Muscle of leg (tissue), 11 donors: ENCODE measurements around the gene CAMKK2. TPM values are rescaled to one million over a fixed set of nuclear protein-coding genes. Genes with fewer than 3 reads are reported as not detected.
A peak's percentile ranks its signal among the peaks of the same experiment; 100 is the strongest.
"Not testable (repeated sequence)": the region's sequence is repeated elsewhere in the genome, so short reads cannot be mapped to it uniquely, and the experiment has no call there.

Source experiments
- DNase-seq: peaks from one replicate; pipeline ENCODE4 v3.0.0; 2013
- H3K27ac ChIP-seq: one replicate; pipeline ENCODE4 v1.5.1; 2013; ENCODE audit warnings: mild to moderate bottlenecking, low read length, control low read depth
- H3K27me3 ChIP-seq: one replicate; pipeline ENCODE4 v1.6.1; 2013; ENCODE audit warnings: low read length; ENCODE audit not compliant: control insufficient read depth, insufficient read depth
- H3K36me3 ChIP-seq: one replicate; pipeline ENCODE4 v1.6.1; 2013; ENCODE audit warnings: low read length; ENCODE audit not compliant: control insufficient read depth, insufficient read depth
- H3K4me1 ChIP-seq: one replicate; pipeline ENCODE4 v1.6.1; 2013; ENCODE audit warnings: low read length; ENCODE audit not compliant: control insufficient read depth, insufficient read depth
- H3K4me3 ChIP-seq: one replicate; pipeline ENCODE4 v1.5.1; 2013; ENCODE audit warnings: low read length, control low read depth
- H3K9me3 ChIP-seq: replicated peaks from 2 replicates; pipeline ENCODE4 v1.6.1; 2013; ENCODE audit warnings: low read depth, low read length; ENCODE audit not compliant: control insufficient read depth
- WGBS: methylation state at CpG from one replicate; pipeline ENCODE4 v1.1.5; 2013; ENCODE audit warnings: missing lambda C conversion rate; ENCODE audit not compliant: insufficient coverage; 5-methylcytosine and 5-hydroxymethylcytosine counted together
- polyA plus RNA-seq, 8 donors: library from polyadenylated mRNA; unstranded; fragments of 120-200 nt; gene quantifications; one replicate each; pipeline versions ENCODE4 v1.2.1 to v1.2.3, GENCODE V29; 2013; ENCODE audit warnings: inconsistent platforms in 1 of 8, low replicate concordance in 1 of 8; ENCODE audit not compliant: insufficient read length in 8 of 8, insufficient read depth in 1 of 8
- total RNA-seq: library from RNA; stranded (reverse); fragments of 120-200 nt; gene quantifications from one replicate; pipeline ENCODE4 v1.2.4, GENCODE V29; 2013

CAMKK2 gene
- total and polyA plus RNA-seq, 9 donors: 12.1 to 29.5 (median 23.2) TPM

GRCh38 chr12:121238604-121239350 lies 57.7 kb downstream of the CAMKK2 start:
- no peak overlapping the region for H3K27ac ChIP-seq
- no peaks in the 10 kb centered on the region for H3K27me3 ChIP-seq
- H3K4me3 ChIP-seq: no peak overlapping the region
- peaks cover 30% of the 10 kb centered on the region for H3K4me1 ChIP-seq
- DNase-seq: peak; percentile 22
- H3K36me3 ChIP-seq: peaks cover 34% of the 10 kb centered on the region
- H3K9me3 ChIP-seq: no peaks in the 10 kb centered on the region
- 47% methylated on average over 5 of the region's 7 CpGs for WGBS

DNA sequence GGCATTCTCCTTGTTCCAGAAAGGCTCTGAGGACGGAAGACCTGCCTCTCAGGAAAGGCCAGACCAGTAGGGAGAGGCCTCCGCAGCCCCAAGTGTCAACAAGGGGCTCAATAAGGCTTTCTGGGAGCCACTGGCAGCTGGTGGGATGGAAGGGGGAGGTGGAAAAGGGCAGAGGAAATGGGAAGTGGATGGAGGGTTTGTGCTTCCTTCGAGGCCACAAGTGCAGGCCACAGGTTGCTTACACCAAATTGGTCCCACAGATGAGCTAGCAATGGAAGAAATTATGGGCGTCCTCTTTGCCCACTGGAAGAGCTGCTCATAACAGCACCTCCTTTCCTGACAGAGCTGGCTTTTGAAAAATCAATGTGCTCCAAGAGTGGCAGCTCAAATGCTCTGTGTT lies 58.4 kb downstream of the CAMKK2 start:
- Histone ChIP-seq H3K4me3 (no peak overlapping the region), H3K27me3 (no peaks in the 10 kb centered on the region), H3K9me3 (no peaks in the 10 kb centered on the region), H3K36me3 (peaks cover 34% of the 10 kb centered on the region), H3K4me1 (peaks cover 30% of the 10 kb centered on the region), H3K27ac (no peak overlapping the region)
- WGBS: 94% methylated on average over 4 of the region's 4 CpGs
- DNase-seq: no peak

- Histone ChIP-seq H3K36me3 (peaks cover 38% of the 10 kb centered on the region), H3K4me3 (no peak overlapping the region), H3K4me1 (peaks cover 30% of the 10 kb centered on the region), H3K27me3 (no peaks in the 10 kb centered on the region), H3K9me3 (no peaks in the 10 kb centered on the region), H3K27ac (no peak overlapping the region)
- 82% methylated on average over 5 of the region's 8 CpGs for WGBS
- no peak for DNase-seq
Observed at GRCh38 chr12:121237415-121237814, 59.1 kb downstream of the CAMKK2 start.

GRCh38 chr12:121236776-121237175 lies 59.7 kb downstream of the CAMKK2 start:
- H3K27ac ChIP-seq: no peak overlapping the region
- peaks cover 30% of the 10 kb centered on the region for H3K4me1 ChIP-seq
- WGBS: 66% methylated on average over 7 of the region's 9 CpGs
- peaks cover 38% of the 10 kb centered on the region for H3K36me3 ChIP-seq
- no peaks in the 10 kb centered on the region for H3K27me3 ChIP-seq
- no peaks in the 10 kb centered on the region for H3K9me3 ChIP-seq
- DNase-seq: no peak
- H3K4me3 ChIP-seq: no peak overlapping the region

- Histone ChIP-seq H3K36me3 (peaks cover 44% of the 10 kb centered on the region), H3K4me1 (peaks cover 5% of the 10 kb centered on the region), H3K27ac (no peak overlapping the region), H3K9me3 (no peaks in the 10 kb centered on the region), H3K4me3 (no peak overlapping the region), H3K27me3 (no peaks in the 10 kb centered on the region)
- 76% methylated on average over 11 of the region's 11 CpGs for WGBS
- no peak for DNase-seq
Observed at GRCh38 chr12:121233628-121234020, 62.9 kb downstream of the CAMKK2 start.

DNA sequence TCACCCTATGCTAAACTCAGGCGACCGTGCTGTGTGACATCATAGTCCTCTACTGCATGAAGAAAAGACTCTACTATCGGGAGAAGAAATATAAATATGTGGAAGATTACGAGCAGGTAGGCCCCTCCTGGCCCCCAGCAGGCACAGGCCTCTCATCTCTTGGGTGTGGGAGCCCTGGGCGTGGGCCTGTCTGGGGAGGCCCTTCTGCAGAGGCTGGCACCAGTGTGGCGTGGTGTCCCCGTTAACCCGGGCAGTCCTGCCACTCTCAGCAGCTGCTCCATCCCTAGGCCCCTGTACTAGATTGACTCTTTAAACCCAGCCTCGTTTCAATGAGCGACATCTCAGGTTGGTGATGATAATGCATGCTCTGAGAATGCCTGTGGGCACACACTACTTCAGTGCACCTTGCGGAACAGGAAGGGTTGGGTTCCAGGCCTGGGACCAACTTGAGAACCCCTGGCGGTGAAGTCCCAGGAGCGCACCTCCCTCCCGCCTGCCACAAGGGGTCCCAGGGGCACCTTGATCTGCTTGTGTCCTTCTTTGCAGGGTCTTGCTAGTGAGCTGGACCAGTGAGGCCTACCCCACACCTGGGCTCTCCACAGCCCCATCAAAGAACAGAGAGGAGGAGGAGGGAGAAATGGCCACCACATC lies 63.4 kb downstream of the CAMKK2 start:
- H3K27me3 ChIP-seq: no peaks in the 10 kb centered on the region
- no peak for DNase-seq
- 90% methylated on average over 6 of the region's 14 CpGs for WGBS
- no peak overlapping the region for H3K4me3 ChIP-seq
- no peaks in the 10 kb centered on the region for H3K9me3 ChIP-seq
- peaks cover 41% of the 10 kb centered on the region for H3K36me3 ChIP-seq
- H3K27ac ChIP-seq: no peak overlapping the region
- H3K4me1 ChIP-seq: no peaks in the 10 kb centered on the region

DNA sequence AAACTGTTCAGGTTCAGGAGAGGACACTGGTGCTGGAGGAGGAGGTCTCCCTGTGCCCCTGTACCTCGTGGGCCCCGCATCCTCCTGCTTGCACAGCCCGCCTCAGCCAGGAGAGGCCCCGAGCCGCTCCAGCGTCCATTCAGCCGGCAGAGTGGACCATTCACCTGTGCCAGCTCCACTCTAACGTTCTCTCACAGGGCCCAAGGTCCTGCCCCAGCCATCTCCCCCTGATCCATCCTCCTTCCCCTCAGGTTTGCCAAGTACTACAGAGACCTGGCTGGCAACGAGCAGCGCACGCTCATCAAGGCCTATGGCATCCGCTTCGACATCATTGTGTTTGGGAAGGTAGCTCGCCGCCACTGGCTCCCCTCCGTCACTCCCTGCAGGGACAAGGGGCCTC lies 64.3 kb downstream of the CAMKK2 start:
- H3K9me3 ChIP-seq: no peaks in the 10 kb centered on the region
- no peak overlapping the region for H3K4me3 ChIP-seq
- no peak overlapping the region for H3K27ac ChIP-seq
- 85% methylated on average over 16 of the region's 16 CpGs for WGBS
- no peaks in the 10 kb centered on the region for H3K4me1 ChIP-seq
- peaks cover 40% of the 10 kb centered on the region for H3K36me3 ChIP-seq
- H3K27me3 ChIP-seq: no peaks in the 10 kb centered on the region
- no peak for DNase-seq

DNA sequence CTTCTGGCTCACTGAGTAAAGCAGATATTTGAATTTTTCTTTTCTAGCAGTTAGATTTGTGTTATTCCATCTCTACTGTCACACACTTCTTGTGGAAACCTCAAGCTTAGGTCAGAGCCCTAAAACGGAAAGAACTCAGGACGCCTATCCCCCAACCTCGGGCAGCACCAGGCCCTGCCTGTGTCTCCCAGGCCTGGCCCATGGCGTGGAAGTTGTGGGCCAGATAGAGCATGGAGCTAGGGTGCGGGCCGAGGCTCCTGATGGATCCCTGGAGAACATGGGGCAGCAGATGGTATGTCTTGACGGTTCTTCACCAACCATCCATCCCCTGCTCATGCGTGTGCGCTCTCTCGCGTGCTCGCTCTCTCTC lies 66.0 kb downstream of the CAMKK2 start:
- Histone ChIP-seq H3K4me1 (no peaks in the 10 kb centered on the region), H3K9me3 (no peaks in the 10 kb centered on the region), H3K27ac (no peak overlapping the region), H3K27me3 (no peaks in the 10 kb centered on the region), H3K4me3 (no peak overlapping the region), H3K36me3 (peaks cover 28% of the 10 kb centered on the region)
- no peak for DNase-seq
- 86% methylated on average over 5 of the region's 12 CpGs for WGBS

DNA sequence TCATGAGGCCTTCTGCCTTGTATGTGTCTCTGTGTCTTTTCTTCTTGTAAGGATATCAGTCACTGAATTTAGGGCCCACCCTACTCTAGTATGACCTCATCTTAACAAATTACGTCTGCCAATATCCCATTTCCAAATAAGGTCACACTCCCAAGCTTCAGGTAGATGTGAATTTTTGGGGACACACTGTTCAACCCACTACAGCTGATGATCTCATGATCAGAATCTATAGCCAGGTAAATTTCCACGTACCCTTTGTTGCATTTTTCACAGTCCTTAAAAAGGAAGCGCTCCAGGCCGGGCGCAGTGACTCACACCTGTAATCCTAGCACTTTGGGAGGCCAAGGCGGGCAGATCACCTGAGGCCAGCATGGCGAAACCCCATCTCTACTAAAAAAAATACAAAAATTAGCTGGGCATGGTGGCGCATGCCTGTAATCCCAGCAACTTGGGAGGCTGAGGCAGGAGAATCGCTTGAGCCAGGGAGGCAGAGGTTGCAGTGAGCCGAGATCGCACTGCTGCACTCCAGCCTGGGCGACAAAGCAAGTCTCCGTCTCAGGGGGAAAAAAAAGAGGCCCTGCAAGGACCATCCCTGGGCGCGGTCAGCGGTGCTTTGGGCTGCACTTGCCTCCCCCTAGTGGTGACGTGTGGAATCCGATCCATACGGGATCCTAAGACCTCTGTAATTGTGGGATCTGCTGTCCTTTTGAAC lies 66.5 kb downstream of the CAMKK2 start:
- peaks cover 24% of the 10 kb centered on the region for H3K36me3 ChIP-seq
- H3K27me3 ChIP-seq, H3K27ac ChIP-seq, H3K9me3 ChIP-seq, H3K4me1 ChIP-seq, H3K4me3 ChIP-seq: not testable (repeated sequence)
- DNase-seq: peak; percentile 68
- WGBS: 40% methylated on average over 16 of the region's 19 CpGs

- Histone ChIP-seq H3K9me3 (no peaks in the 10 kb centered on the region), H3K4me3 (no peak overlapping the region), H3K27me3 (no peaks in the 10 kb centered on the region), H3K27ac (no peak overlapping the region), H3K36me3 (peaks cover 22% of the 10 kb centered on the region), H3K4me1 (no peaks in the 10 kb centered on the region)
- DNase-seq: no peak
- 93% methylated on average over 19 of the region's 24 CpGs for WGBS
Observed at GRCh38 chr12:121228919-121229665, 67.4 kb downstream of the CAMKK2 start.
